Activated CD4-positive, alpha-beta T cell treated with anti-CD3 and anti-CD28 coated beads for 48 hours (primary cell): ENCODE data around the gene CHST14.

Experiments
- DNase-seq: peaks from one replicate; pipeline ENCODE4 v3.0.0-alpha.2; 2020

CHST14 gene, protein sequence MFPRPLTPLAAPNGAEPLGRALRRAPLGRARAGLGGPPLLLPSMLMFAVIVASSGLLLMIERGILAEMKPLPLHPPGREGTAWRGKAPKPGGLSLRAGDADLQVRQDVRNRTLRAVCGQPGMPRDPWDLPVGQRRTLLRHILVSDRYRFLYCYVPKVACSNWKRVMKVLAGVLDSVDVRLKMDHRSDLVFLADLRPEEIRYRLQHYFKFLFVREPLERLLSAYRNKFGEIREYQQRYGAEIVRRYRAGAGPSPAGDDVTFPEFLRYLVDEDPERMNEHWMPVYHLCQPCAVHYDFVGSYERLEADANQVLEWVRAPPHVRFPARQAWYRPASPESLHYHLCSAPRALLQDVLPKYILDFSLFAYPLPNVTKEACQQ

DNA sequence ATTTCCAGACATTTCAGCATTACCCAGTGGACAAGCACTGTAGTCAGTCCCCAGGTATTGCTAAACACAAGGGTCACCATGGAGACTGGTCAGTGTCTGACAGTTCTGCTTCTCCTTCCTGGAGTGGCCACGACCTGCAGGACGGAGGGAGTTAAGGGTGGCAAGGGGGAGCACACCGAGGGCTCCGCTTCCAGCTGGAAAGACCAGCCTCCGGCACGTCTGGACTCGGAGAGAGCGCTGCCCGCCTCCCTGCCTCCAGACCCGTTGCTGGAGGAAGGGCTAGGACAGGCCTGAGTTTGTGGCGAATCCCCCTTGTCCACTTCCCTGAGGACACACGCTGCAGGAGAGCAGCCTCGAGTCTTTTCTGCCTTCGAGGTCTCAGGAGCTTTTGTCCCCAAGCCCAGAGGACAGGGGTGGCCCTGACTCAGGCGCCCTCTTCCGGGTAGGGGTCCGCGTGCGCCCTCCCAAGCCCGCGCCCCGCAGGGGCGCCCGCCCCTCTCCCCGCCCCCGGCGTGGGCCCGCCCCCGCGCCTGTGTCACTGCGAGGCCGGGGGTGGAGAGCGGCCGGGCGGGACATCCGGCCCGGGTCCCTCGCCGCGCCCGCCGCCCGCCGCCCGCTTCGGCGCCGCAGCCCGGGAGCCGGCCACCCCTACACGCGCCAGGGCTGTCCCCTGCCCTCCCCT is at the start of gene CHST14:
Gene CHST14, plus strand, starts transcription at position 562 of the 682 bp plus-strand sequence. CDS start 230 bp downstream, outside the sequence.
- peak; percentile 47 for DNase-seq

DNA sequence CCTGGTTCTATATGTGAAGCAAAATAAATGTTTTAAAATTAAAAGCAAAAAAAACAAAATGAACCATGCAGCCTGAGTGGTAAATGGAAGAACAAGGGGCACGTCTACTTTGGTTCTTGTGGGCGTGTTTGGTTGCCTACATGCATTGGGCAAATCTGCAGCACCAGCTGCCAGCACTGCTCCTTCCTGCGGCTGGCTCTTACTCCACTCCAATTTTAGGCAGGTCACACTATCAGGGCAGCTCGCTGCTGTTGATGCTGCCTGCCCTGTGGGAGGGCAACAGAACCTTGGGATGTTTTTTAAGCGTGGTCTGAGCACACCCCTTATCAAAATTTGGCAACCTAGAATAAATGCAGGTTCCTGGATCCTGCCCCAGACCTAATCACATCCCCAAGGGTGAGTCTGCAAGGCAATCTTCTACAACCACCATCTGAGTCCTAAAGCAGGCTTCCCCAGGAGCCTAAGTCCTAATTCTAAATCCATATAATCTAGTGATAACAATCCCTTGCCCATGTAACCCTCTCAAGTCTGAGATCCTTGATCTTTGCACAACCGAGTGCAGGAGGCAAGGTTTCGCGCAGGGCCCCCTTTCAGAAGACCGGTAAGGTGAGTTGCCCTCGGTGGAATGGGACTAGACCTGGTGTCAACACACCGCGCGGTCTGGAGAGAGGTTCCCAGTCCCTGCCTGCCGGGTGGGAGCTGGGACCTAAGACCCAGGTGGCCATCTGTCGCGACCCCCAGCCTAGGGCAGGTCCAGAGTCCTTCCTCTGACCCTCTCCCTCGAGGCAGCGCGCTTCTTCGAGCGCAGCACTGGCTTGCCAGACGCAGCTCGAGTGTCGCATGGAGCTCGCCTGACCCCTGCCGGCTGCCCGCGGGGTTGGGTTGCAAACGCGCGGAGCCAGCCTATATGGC is 49.3 kb upstream of the CHST14 start:
- DNase-seq: peak; percentile 90

- no peak for DNase-seq
These were observed 46.2 kb upstream of the CHST14 start for GRCh38 chr15:40424483-40425115.

- DNase-seq: no peak
These were observed 45.1 kb upstream of the CHST14 start for GRCh38 chr15:40425681-40426080.

GRCh38 chr15:40427188-40427587 is 43.6 kb upstream of the CHST14 start:
- DNase-seq: no peak

GRCh38 chr15:40428185-40428584 is 42.6 kb upstream of the CHST14 start:
- no peak for DNase-seq

DNA sequence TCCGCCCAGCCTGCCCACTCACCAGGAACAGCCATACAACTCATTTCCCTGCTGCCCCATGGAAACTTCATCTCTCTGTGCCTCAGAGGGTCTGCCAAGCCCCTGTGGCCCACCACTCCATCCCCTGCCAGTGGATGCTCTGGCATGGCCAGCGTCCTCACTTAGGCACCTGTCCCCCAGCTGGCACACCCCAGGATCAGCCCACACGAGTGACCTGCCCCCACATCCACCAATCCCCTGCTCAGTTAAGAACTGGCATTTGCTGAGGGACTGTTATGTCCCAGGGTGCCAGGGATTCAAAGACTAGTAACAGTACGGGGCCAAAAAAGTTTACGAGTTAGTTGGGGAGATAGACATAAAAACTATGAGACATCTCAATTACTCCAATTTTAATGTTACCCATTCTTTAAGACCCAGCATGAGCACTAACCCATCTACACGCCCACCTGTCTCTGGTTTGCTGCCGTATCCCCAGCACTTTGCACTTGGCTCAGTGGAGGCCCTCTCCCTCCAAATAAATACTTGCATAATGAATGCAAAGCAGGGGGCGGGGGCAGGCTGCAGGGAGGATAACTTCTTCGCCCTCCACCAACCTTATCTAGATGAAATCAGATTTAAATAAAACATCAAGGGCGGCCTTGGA is 41.6 kb upstream of the CHST14 start:
- DNase-seq: no peak

DNA sequence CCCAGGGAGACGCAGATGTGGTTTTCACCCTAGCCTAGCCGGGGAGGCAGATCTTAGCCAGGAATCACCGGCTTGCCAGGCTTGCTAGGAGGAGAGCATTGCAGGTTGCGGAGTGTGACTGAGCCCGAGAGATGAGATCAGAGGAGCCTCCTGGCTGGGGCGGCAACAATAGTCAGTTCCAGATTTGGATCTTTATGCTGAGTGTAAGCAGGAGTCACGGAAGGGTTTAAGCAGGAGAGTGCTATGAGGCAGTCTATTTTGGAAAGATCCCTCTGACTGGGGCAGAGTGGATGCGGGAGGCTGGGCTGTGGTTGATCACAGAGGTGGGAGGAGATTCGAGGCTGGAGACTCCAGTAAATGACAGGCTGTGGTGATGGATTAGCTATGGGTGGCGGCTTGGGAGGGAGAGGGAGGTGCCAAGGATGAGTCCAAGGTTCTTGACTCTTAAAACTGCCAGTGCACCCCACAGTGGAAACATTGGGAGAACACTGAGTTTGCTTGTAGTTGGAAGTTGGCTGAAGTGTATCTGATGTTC is 40.4 kb upstream of the CHST14 start:
- DNase-seq: no peak

DNA sequence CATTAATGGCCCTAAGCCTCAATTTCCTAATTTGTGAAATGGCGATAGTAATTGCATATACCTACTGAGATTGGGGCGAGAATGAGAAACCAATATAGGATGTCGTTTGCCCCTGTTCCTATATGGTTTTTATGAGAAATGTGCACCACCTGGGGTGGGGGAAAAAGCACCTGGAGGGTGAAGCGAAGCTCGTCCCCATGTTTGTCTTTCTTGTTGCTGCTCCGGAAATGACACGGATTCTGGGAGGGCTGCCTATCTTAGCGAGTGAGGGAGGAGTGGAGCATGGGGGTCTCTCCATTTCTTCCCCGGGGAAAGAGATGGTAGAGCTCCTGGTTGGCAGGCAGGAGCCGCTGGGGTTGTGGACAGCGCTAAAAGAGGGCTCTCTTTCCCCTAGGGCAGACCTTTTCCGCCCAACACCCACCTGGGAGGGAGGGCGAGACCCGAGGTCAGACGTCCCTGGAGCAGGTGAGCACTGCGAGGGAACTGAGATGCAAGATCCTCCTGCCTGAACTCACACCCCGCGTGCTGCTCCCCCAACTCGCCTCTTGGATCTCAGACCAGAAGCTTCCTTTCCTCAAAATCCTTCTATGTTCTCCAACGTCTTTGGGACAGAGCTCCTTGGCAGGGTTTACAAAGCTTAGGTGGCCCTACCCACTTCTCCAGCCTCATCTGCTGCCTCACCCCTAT is 35.6 kb upstream of the CHST14 start:
- no peak for DNase-seq

DNA sequence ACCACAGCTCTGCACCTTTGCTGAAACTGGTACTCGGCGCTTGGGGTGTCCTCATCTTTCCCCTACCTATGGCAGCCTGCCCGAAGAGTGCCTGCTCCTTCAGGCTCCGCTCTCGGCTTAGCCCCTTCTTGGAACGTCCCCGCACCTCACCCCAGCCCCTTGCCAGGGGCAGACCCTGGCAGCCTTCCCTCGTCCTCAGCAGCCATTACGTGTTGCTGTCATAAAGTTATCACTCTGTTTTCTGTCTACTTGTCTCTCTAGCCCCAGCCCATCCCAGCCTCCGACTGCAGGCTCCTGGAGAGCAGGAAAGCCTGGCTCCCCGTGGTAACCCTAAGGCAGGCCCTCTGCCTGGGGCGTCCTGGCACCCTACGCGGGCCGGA is 35.1 kb upstream of the CHST14 start:
- no peak for DNase-seq

DNA sequence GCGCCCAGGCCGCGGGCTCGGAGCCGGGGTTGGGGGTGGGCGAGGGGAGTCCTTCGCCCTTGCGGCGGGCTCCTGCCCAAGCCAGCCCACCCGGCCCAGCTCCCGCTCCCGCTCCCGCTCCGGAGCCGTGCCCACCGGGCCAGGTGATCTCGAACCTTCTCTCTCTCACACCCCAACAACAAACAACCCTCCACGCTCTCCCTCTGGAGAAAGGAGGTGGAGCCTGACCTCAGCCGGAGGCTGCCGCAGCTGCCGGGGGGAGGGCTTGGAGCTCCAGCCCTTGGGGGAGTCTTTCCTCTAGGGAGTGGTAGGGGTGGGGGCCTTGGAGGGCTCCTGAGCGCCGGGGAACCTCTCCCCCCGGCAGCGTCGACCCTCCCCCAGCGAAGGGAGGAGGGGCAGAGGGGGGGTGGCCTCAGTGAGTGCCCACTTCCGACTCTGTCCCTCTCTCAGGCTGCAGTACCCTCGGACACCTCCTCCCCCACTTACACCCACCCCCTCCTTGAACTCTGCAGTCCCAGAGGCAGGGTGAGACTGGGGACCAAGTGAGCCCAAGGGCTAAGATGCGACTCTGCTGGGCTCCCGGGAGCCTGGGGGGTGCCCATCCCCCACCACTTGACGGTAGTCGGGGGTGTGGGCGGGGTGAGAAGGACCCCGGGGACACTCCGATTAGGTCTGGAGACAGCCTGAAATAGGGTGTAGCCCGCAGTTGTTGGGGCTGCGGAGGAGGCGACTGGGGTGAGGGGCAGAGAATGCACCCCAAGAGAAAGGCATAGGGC is 34.5 kb upstream of the CHST14 start:
- DNase-seq: no peak

- no peak for DNase-seq
These were observed 33.7 kb upstream of the CHST14 start for GRCh38 chr15:40436892-40437751.

DNA sequence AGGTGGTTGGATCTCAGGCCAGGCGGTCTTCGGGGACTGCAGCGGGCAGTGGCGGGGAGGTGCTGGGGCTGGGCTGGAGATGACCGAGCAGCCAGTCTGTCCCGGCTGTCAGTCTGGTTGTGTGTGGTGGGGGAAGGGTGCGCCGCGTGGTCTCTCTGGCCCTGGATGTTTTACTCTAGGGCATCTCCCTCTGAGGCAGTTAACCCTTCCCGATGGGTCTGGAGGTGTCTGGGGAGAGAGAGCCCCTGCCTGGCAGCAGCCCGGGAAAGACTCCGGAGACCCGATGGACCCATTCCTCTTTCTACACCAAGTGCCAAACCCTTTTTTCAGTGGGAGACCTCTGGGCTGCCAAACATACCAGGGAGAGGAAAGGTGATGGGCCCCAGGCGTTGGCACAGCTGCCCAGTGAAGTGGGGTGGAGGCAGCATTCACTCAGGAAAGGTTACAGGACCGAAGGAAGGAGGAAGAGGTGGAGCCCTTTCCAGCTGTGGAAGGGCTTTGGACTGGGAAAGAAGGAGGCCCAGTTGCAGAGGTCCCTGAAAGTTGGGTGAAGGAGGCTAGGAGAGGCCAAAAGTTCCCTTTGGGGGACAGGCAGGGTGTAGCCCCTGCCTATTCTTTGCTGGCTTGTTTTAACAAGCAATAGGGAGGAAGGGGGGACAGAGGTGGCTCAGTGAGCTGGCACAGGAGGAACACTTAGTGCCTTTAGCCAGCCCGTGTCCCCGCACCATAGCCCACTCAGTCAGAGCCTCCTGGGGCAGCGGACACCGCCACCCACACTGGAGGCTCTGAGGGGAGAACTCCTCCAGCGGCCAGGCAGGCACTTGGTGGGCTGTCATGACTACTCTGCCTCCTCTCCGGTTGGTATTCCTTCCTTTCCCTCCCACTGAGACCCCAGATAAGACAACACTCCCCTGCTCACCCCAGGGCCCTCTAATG is 32.8 kb upstream of the CHST14 start:
- no peak for DNase-seq

DNA sequence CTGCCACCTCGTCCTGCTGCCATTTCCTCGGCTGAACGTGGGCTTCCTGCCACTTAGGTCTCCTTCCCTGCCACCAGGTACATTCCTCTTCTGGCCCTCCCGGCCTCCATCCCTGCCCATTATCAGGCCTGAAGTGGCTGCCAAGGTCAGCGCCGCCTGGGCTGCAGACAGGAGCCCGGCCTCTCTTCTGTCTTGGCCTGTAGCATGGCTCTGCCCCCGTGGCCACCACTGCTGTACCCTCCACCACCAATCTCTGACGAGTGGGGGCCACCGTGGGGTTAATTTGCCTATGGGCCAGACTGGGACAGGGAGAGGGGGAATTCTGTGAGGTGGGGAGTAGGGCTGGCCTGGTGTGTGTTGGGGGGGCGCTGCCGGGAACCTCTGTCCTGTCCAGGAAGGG is 32.1 kb upstream of the CHST14 start:
- DNase-seq: no peak

DNA sequence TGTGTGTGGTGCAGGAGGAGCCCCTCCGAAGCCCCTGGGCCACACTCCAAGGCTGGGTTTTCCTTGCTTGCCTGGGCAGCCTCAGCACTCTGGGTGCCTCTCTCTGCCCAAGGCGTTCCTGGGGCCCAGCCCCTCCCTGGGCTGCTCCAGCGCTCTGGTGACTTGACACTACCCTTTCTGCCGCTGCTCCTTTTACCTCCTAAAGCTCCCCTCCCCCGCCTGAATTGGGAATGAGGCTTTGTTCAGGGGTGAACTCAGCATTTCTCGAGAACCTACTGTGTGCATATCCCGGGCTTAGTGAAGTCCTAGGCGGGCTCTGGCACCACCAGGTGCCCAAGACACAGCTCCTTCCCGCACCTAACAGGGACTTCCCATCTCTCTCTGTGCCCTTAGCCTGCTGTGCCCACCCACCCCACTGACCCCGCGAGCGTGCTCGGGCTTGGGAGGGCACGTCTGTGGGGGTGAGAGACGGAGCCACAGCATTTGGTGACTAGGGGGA is 31.3 kb upstream of the CHST14 start:
- DNase-seq: no peak

- DNase-seq: peak; percentile 56
These were observed 30.6 kb upstream of the CHST14 start for GRCh38 chr15:40439960-40440742.
